Stimulated activated CD8-positive, alpha-beta memory T cell treated with anti-CD3 and anti-CD28 coated beads, Interleukin-4, amount 100 ng/mL, for 4 hours (primary cell): ENCODE measurements around the gene GOLGA8K.
"Not testable (repeated sequence)": the region's sequence is repeated elsewhere in the genome, so short reads cannot be mapped to it uniquely, and the experiment has no call there.

Source experiments
- DNase-seq, 2 donors: peaks; one replicate each; pipeline ENCODE4 v3.0.0-alpha.2; 2020; ENCODE audit warnings: low read depth in 2 of 2, low spot score in 1 of 2

The GOLGA8K gene

DNA sequence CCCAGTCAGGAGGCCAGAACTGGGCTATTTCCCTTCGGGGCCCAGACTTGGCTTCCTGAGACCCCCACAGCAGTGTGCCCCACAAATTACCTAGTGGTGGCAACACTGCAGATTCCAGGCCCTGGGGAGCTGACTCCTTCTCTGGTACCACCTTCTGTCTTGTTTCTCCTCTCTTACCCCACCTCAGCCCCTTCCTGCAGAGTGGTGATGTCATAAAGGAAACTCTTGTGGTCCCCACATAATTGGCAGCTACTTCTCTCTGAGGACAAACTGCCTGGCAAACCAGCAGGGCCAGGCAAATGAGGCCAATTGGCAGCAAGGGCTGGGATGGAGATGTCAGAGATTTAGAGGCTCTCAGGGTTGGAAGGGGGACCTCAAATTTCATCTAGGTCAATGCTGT is 44.6 kb downstream of the GOLGA8K start:
- DNase-seq = not testable (repeated sequence)

GRCh38 chr15:32356909-32357308 is 46.2 kb downstream of the GOLGA8K start:
- not testable (repeated sequence) for DNase-seq

GRCh38 chr15:32352748-32353147 is 50.3 kb downstream of the GOLGA8K start:
- not testable (repeated sequence) for DNase-seq

GRCh38 chr15:32350563-32351220 is 52.4 kb downstream of the GOLGA8K start:
- DNase-seq = not testable (repeated sequence)

DNA sequence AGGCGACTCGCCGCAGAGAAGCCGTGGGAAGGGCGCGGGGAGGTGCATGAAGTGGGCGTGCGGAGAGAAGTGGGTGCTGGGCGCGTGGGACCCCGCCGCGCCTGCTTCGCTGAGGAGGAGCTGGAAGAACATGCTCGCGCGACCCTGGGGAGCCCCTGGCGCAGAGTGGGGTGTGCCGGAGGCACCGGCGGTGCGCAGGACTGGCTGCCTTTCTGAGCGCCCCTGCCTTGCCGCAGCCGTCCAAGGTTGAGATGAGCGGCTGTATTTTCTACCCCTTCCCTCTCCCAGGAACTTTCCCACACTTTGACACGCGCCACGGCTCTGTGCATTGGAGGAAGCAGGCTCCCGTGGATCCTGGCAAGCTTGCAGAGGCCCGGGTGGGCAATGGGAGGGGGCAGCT is 56.1 kb downstream of the GOLGA8K start:
- not testable (repeated sequence) for DNase-seq

- DNase-seq = not testable (repeated sequence)
These were observed 57.0 kb downstream of the GOLGA8K start for GRCh38 chr15:32345978-32346547.

GRCh38 chr15:32343921-32344320 is 59.2 kb downstream of the GOLGA8K start:
- DNase-seq = not testable (repeated sequence)
